GM12878 (cell line): ENCODE results near the gene PARD6A. TPM values are rescaled to one million over a fixed set of nuclear protein-coding genes. Genes with fewer than 3 reads are reported as not detected.

Experiments
- ATAC-seq: fragments of 200-7000 bp; cut with Tn5 transposase; 3 replicates; pipeline ENCODE4 v1.9.1; 2020; ENCODE audit warnings: mild to moderate bottlenecking, moderate library complexity
- BruUV-seq: library from RNA; stranded (reverse); fragments of 400-500 nt; replicated peaks from 2 replicates; lab custom pipeline; 2021; lab: Mats Ljungman, UMichigan
- CTCF ChIA-PET: fragments of 300-600 bp; sonication (Branson Sonifier 250); formaldehyde crosslinking; extraction: SDS; loops from one replicate; lab custom pipeline; 2021; ENCODE audit warnings: inconsistent platforms; lab: Yijun Ruan, JAX
- POLR2A ChIA-PET: fragments of 350-600 bp; formaldehyde crosslinking; extraction: SDS; loops from one replicate; lab custom pipeline; 2021; ENCODE audit warnings: inconsistent platforms; lab: Charles Lee
- RAD21 ChIA-PET: fragments of 300-600 bp; sonication (Branson Sonifier 250); formaldehyde crosslinking; loops from one replicate; lab custom pipeline; 2023; ENCODE audit warnings: antibody characterized with exemption; ENCODE audit not compliant: unreplicated experiment; lab: Charles Lee
- SMC1A ChIA-PET: fragments of 300-600 bp; sonication (Branson Sonifier 250); formaldehyde crosslinking; loops from one replicate; lab custom pipeline; 2023; ENCODE audit not compliant: unreplicated experiment, uncharacterized antibody; lab: Charles Lee
- DNase-seq: peaks from one replicate; pipeline ENCODE4 v3.0.0-alpha.2; 2011; ENCODE audit warnings: low read depth, low spot score
- FAIRE-seq: peaks from 3 replicates; lab custom pipeline; 2011; peaks lifted over from hg19 to GRCh38; lab: Jason Lieb, UNC
- H2AFZ ChIP-seq: 2 replicates; pipeline ENCODE4 v1.6.0; 2011; ENCODE audit warnings: low read depth, low read length, control low read depth; ENCODE audit not compliant: control insufficient read depth
- H3K27ac ChIP-seq: 2 replicates; pipeline ENCODE4 v1.5.1; 2011; ENCODE audit warnings: control low read depth; ENCODE audit not compliant: control insufficient read depth, insufficient read depth
- H3K27me3 ChIP-seq, 2 experiments: replicated peaks in 1 of 2; 2 replicates each; pipeline versions ENCODE4 v1.6.0 to v1.6.1; 2011; ENCODE audit warnings: low read length in 1 of 2; ENCODE audit not compliant: control insufficient read depth in 2 of 2, insufficient read depth in 2 of 2
- H3K36me3 ChIP-seq, 2 experiments: 2 replicates each; pipeline ENCODE4 v1.5.1; 2011; ENCODE audit warnings: low read length in 1 of 2; ENCODE audit not compliant: control insufficient read depth in 2 of 2, insufficient read depth in 2 of 2
- H3K4me1 ChIP-seq: 2 replicates; pipeline ENCODE4 v1.6.1; 2011; ENCODE audit warnings: mild to moderate bottlenecking, low read length, moderate library complexity, mixed read lengths; ENCODE audit not compliant: control insufficient read depth, insufficient read depth
- H3K4me2 ChIP-seq: 2 replicates; pipeline ENCODE4 v1.6.0; 2011; ENCODE audit warnings: control low read depth; ENCODE audit not compliant: control insufficient read depth, insufficient read depth
- H3K4me3 ChIP-seq: fragments of 200-600 bp; sonication (generic); 2 replicates; pipeline ENCODE4 v1.5.1; 2016
- H3K79me2 ChIP-seq: 2 replicates; pipeline ENCODE4 v1.6.0; 2011; ENCODE audit warnings: low read length; ENCODE audit not compliant: control insufficient read depth, insufficient read depth
- H3K9ac ChIP-seq: 2 replicates; pipeline ENCODE4 v1.8.0; 2011; ENCODE audit warnings: low read length, control low read depth, mixed read lengths; ENCODE audit not compliant: control insufficient read depth, insufficient read depth
- H3K9me3 ChIP-seq: replicated peaks from 3 replicates; pipeline ENCODE4 v1.5.1; 2011; ENCODE audit warnings: mild to moderate bottlenecking, low read length; ENCODE audit not compliant: control insufficient read depth, insufficient read depth
- H4K20me1 ChIP-seq: 2 replicates; pipeline ENCODE4 v1.6.0; 2011; ENCODE audit not compliant: control insufficient read depth, insufficient read depth
- BRCA1 ChIP-seq: IDR thresholded peaks from 2 replicates; pipeline ENCODE4 v1.6.1; 2011; ENCODE audit warnings: low read depth, low read length, improper control_type of control experiment
- CBFB ChIP-seq: IDR thresholded peaks from 2 replicates; pipeline ENCODE4 v1.6.1; 2016; ENCODE audit warnings: antibody characterized with exemption, low read depth
- CBX5 ChIP-seq: sonication (generic); IDR thresholded peaks from 2 replicates; pipeline ENCODE4 v1.6.1; 2016; ENCODE audit warnings: low read depth, moderate library complexity, mild to moderate bottlenecking, inconsistent platforms
- CEBPB ChIP-seq, 2 experiments: fragments of 150-350 bp in 1 of 2; IDR thresholded peaks; 2 replicates each; pipeline ENCODE4 v1.6.1; 2012 to 2014; ENCODE audit warnings: low read depth in 2 of 2, low read length in 2 of 2, borderline replicate concordance in 1 of 2, inconsistent platforms in 1 of 2
- CEBPZ ChIP-seq: fragments of 150-350 bp; IDR thresholded peaks from 2 replicates; pipeline ENCODE4 v1.6.1; 2016; ENCODE audit warnings: low read depth, low read length
- ELK1 ChIP-seq: IDR thresholded peaks from 2 replicates; pipeline ENCODE4 v1.6.1; 2012; ENCODE audit warnings: low read depth, low read length, improper control_type of control experiment
- FOXM1 ChIP-seq: IDR thresholded peaks from 2 replicates; pipeline ENCODE4 v1.6.1; 2012; ENCODE audit warnings: low read depth, mild to moderate bottlenecking, inconsistent platforms, low read length, moderate library complexity
- HDAC6 ChIP-seq: fragments of 200-600 bp; sonication (generic); IDR thresholded peaks from one replicate; pipeline ENCODE4 v1.8.0; 2017; ENCODE audit warnings: antibody characterized with exemption; ENCODE audit not compliant: unreplicated experiment
- IRF4 ChIP-seq: IDR thresholded peaks from 2 replicates; pipeline ENCODE4 v1.6.1; 2011; ENCODE audit warnings: low read depth, low read length
- NFXL1 ChIP-seq: fragments of 450-650 bp; IDR thresholded peaks from 2 replicates; pipeline ENCODE4 v1.6.1; 2017; ENCODE audit warnings: antibody characterized with exemption, mild to moderate bottlenecking, borderline replicate concordance
- NFYA ChIP-seq: IDR thresholded peaks from 2 replicates; pipeline ENCODE4 v1.6.1; 2011; ENCODE audit warnings: low read depth, mild to moderate bottlenecking, low read length, improper control_type of control experiment, borderline replicate concordance
- PML ChIP-seq: IDR thresholded peaks from 2 replicates; pipeline ENCODE4 v1.6.1; 2012; ENCODE audit warnings: low read length, inconsistent platforms
- POLR2AphosphoS5 ChIP-seq: IDR thresholded peaks from 2 replicates; pipeline ENCODE4 v1.6.1; 2011; ENCODE audit warnings: mild to moderate bottlenecking, low read length, inconsistent platforms
- SMC3 ChIP-seq: IDR thresholded peaks from 2 replicates; pipeline ENCODE4 v1.6.1; 2011; ENCODE audit warnings: low read length, improper control_type of control experiment, borderline replicate concordance
- SREBF2 ChIP-seq: IDR thresholded peaks from 2 replicates; pipeline ENCODE4 v1.6.1; 2012; ENCODE audit warnings: mild to moderate bottlenecking, low read length
- WRNIP1 ChIP-seq: IDR thresholded peaks from 2 replicates; pipeline ENCODE4 v1.6.1; 2011; ENCODE audit warnings: low read depth, low read length, improper control_type of control experiment, borderline replicate concordance
- ZBTB4 ChIP-seq: fragments of 450-650 bp; formaldehyde crosslinking; IDR thresholded peaks from 2 replicates; pipeline ENCODE4 v1.4.0; 2022; ENCODE audit warnings: mild to moderate bottlenecking, moderate library complexity
- ZNF217 ChIP-seq: fragments of 450-650 bp; IDR thresholded peaks from 2 replicates; pipeline ENCODE4 v1.6.1; 2017; ENCODE audit warnings: antibody characterized with exemption, mild to moderate bottlenecking
- WGBS: methylation state at CpG from one replicate; pipeline ENCODE4 v1.1.6; 2016; ENCODE audit warnings: low lambda C conversion rate; ENCODE audit not compliant: insufficient replicate concordance, insufficient coverage; ENCODE audit errors: missing lambda C conversion rate; 5-methylcytosine and 5-hydroxymethylcytosine counted together
- in situ Hi-C: fragments of 300-500 bp; cut with MboI; formaldehyde crosslinking; loops from 9 replicates; pipeline ENCODE4 v1.14.3; 2018; ENCODE audit warnings: mixed read lengths
- intact Hi-C: fragments of 100-400 bp; cut with micrococcal nuclease; formaldehyde crosslinking; loops from one replicate; pipeline ENCODE4 v1.14.2; 2022; ENCODE audit not compliant: unreplicated experiment
- polyA plus RNA-seq, 11 experiments: library from polyadenylated mRNA; depleted of rRNA in 4 of 11; unstranded in 6 of 11; stranded (reverse) in 5 of 11; fragments of >200 nt; fragmentation: Nextera tagmentation in 4 of 11; fragmentation: Illumina TruSeq in 1 of 11; extraction: Ambion mirVana in 4 of 11; extraction: Trizol in 1 of 11; gene quantifications; 1 replicate in 1 of 11; 2 replicates in 10 of 11; pipeline versions ENCODE4 v1.2.1 to v1.2.3, GENCODE V29; 2011 to 2016; ENCODE audit warnings: inconsistent platforms in 2 of 11, missing spikeins in 2 of 11, low read depth in 1 of 11
- total RNA-seq, 4 experiments: library from RNA; depleted of rRNA in 3 of 4; stranded (reverse); fragments of >200 nt in 3 of 4; fragmentation: Illumina TruSeq in 1 of 4; extraction: Trizol in 1 of 4; gene quantifications; 2 replicates each; pipeline versions ENCODE4 v1.2.1 to v1.2.3, GENCODE V29; 2013 to 2021

Gene PARD6A
- total and polyA plus RNA-seq, 10 of the 15 experiments (the other 5 are each of a cell fraction or from before 2014, with no cell fraction given): 0.42 to 10.1 (median 4.4) TPM

GRCh38 chr16:67677712-67678111 is 17.0 kb downstream of the PARD6A start:
- ChIA-PET SMC1A (no interaction called here), POLR2A (no interaction called here), CTCF (interaction anchor here (1.1 kb wide), 2 partner anchors 41 to 139 kb away, joined by 3 to 6 read pairs; partner anchors contain the start of gene GFOD2), RAD21 (no interaction called here)
- DNase-seq (no peak), ATAC-seq (no peak), FAIRE-seq (no peak)
- H3K4me1 ChIP-seq: peaks cover 4% of the 10 kb centered on the region
- no peak overlapping the region for H3K9ac ChIP-seq
- no peaks in the 10 kb centered on the region for H4K20me1 ChIP-seq
- no peak overlapping the region for H3K4me2 ChIP-seq
- intact Hi-C loops: no loop called here
- H2AFZ ChIP-seq: no peak overlapping the region
- no peaks in the 10 kb centered on the region for H3K9me3 ChIP-seq
- no peaks in the 10 kb centered on the region for H3K27me3 ChIP-seq
- H3K36me3 ChIP-seq: 0 out of 4 replicates have a peak, but pooled peaks cover 0 to 1% of the 10 kb centered on the region in 2 experiments
- in situ Hi-C loops: loop anchor here (5.0 kb wide), 1 partner anchor 250 kb away; no protein-coding TSS in a partner anchor
- no peak overlapping the region for H3K4me3 ChIP-seq
- H3K79me2 ChIP-seq: no peaks in the 10 kb centered on the region
- H3K27ac ChIP-seq: no peak overlapping the region
- BruUV-seq: no TSS peak
- 100% methylated on average over 1 of the region's 1 CpG for WGBS
- TF ChIP-seq ZBTB4 (CRISPR knock-in tag): no peak
- TF ChIP-seq ZNF217: no peak
- TF ChIP-seq PML: no peak
- no peak for TF ChIP-seq CBFB
- TF ChIP-seq FOXM1: no peak
- no peak for TF ChIP-seq CEBPB (IDR thresholded peaks at IDR 0.05; ENCODE audit: borderline replicate concordance in 1 of 2, low read depth in 2 of 2, low read length in 2 of 2)
- TF ChIP-seq NFXL1: no peak
- no peak for TF ChIP-seq WRNIP1
- no peak for TF ChIP-seq CEBPZ
- TF ChIP-seq POLR2AphosphoS5: no peak
- no peak for TF ChIP-seq CBX5
- no peak for TF ChIP-seq SMC3
- TF ChIP-seq IRF4: no peak
- TF ChIP-seq NFYA: no peak
- TF ChIP-seq BRCA1: no peak
- TF ChIP-seq ELK1: no peak
- TF ChIP-seq HDAC6: no peak
- TF ChIP-seq SREBF2: no peak
